GM15510 (cell line): ENCODE measurements around the gene MRNIP.

Source experiments
- POLR2A ChIP-seq: IDR thresholded peaks from 3 replicates; pipeline ENCODE4 v1.6.1; 2011; ENCODE audit warnings: borderline replicate concordance; ENCODE audit not compliant: insufficient read length; ENCODE audit errors: extremely low read depth

MRNIP gene

DNA sequence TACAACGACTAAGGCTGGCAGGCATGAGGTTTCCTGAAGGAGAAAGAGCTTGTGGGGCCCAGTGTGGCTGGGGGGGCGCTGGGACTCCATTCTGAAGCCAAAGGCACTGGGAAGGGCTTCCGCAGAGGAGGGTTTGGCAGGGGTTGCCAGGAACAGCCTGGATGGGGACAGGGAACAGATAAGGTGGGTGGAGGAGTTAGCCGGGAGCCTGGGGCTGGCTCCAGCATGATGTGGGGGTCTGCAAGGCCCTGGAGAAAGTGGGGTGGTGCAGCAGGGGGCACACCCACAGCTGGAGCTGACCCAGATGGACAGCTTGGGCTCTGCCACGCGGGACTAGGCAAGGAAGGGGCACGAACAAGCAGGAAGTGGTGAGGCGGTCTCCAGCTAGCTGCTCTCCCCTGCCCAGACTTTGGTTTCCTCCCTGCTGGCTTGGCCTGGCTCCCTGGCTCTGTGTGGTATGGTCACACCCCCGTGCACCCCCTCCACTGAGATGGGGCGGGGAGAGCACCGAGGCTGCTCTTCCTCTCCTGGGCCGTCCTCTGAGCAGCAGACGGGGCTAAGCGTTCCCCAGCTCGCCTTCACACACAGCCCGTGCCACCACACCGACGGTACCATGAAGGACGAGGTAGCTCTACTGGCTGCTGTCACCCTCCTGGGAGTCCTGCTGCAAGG lies 65.0 kb downstream of the MRNIP start, which contains the start of gene LTC4S:
LTC4S (plus strand) TSS at position 519 of the 672 bp plus-strand sequence; CDS start at position 614, 95 bp downstream.
- TF ChIP-seq POLR2A, result no peak

DNA sequence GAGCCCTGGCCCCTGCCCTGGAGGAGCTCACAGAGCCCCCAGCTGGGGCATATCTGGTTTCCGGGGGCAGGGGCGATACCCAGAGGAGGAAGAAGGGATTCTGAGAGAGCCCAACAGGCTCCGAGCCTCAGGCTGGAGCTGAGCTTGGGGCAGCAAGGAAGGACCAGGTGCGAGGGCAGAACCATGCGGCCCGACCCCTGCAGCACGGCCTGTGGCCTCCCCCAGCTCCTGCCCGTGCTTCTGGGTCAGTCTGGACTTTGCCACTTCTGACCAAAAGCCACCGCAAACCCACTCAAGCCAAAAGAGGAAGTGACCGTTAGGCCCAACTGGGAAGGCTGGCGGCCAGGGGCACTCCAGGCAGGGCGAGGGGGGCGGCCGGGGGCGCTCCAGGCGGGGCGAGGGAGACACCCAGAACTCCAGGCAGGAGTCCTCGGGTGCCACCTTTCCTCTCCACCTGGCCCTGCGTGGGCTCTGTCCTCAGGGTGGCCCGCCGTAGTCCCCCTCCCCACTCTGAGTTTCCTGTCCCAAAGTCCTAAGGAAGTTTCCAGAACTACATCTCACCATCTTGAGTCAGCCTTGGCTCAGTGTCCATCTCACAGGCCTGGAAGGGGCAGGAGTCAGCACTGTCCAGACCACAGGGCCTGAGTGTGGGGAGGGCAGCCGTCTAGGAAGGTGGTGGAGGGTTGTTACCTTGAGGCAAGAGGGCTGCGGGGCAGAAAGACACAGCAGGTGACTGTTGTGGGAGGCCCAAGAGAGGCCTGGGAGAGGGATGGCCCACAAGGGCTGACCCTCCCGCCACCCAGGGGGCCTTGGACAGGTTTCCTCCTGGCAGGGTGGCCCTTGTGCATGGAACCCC lies 65.8 kb downstream of the MRNIP start:
- no peak for TF ChIP-seq POLR2A

DNA sequence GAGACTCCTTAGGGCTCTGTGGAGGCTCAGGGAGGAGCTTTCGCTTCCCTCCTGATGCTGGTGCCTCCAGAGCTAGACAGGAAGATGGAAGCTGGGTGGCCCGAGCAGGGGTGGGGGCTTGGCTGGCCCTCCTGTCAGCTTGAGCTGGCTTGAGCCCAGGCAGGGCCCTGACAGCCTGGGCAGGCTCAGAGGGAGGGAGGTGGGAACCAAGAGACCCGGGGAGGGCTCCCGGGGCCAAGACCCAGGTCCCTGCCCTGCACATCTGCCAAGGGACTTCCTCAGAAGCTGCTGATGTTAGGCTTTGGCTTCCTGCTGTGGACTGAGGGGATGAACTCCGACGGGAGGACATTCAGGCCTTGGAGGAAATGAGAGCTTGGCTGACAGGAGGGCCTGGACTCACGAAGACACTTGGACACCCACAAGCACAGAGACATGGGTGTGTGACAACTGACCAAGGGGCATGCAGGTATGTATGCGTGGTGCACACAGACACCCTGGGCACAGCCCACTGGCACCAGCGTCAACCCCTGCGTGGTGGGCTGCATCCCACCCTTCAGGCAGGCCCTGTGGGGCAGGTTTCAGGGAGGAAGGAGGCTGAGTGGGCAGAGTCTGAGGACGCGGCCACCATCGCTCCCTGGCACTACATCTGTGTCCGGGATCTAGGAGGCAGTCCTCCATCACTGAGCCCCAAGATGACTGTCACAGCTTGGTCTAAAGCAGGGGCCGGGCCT lies 66.6 kb downstream of the MRNIP start:
- no peak for TF ChIP-seq POLR2A

DNA sequence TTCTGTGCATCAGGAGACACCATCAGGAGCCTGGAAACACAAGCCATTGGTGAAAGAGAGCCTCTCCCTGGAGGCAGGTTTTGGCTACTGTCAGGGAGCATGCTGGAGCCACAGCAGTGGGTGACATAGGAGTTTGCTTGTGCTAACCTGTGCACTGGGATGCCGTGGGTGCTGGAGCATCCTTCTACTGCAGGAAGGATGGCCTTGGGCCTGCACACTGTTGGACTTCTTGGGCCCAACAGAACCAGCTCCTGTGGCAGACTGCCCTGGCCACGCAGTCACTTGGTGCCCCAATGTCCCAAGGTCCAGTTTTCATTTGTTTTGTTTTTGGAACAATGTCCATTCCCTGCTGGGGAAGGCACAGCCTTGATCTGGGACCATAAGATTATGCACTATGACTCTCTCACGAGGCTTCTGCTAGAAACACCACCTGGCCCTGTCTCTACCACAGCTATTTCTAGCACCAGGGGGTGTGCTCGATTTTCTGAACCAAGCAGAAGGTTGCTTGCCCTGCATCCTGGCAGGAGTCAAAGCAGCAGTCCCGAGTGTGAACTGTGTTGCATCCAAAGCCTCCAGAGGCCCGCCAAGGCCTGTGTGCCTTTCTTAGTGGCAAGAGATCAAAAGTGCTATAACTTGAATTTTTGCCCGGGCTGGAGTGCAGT lies 70.3 kb downstream of the MRNIP start:
- TF ChIP-seq POLR2A, result no peak
